Keratinocyte (primary cell): ENCODE results near the gene BRSK2.

Experiments used
- CTCF ChIP-seq, 3 experiments: IDR thresholded peaks in 1 of 3; conservative IDR thresholded peaks in 1 of 3; optimal IDR thresholded peaks in 1 of 3; 2 replicates in 2 of 3; 3 replicates in 1 of 3; pipeline versions ENCODE3 to v1.5.1; 2011; ENCODE audit warnings: low read length in 3 of 3, mild to moderate bottlenecking in 3 of 3, moderate library complexity in 2 of 3, control low read depth in 1 of 3, inconsistent platforms in 1 of 3; ENCODE audit not compliant: insufficient read depth in 2 of 3; ENCODE audit errors: extremely low read depth in 1 of 3
- EZH2 ChIP-seq: IDR thresholded peaks from one replicate; pipeline ENCODE4 v1.6.1; 2012; ENCODE audit warnings: inconsistent platforms, mild to moderate bottlenecking, low read length, moderate library complexity

DNA sequence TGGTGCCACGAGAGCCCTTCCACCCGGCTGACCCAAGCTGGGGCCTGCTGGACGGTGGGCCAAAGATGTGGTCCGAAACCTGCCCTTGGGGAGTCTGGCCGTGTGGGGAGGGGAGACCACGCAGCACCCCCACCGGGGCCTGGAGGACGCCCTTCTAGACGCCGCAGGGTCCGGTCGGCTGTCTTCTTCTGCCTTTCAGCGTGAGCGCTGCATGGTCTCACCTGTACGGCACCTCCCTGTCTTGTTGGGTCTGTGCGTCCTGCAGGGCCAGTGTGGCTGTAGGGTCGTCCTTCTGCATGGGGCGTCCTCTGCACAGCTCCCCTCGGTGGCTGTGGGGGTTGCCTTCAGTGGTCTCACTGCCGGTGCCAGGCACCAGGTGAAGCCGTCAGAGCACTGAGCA lies 2.8 kb downstream of the BRSK2 start:
- TF ChIP-seq CTCF (optimal IDR thresholded peaks at IDR 0.05 in 1 of 3, IDR thresholded peaks at IDR 0.05 in 1 of 3, conservative IDR thresholded peaks at IDR 0.05 in 1 of 3; ENCODE audit: extremely low read depth in 1 of 3, insufficient read depth in 2 of 3, low read length in 3 of 3) (no peak), EZH2 (no peak)
